Esophagus squamous epithelium (tissue), 5 donors: ENCODE results near the gene CLDN18. TPM values are rescaled to one million over a fixed set of nuclear protein-coding genes. Genes with fewer than 3 reads are reported as not detected.

ENCODE experiments used
- DNase-seq: peaks from one replicate; lab custom pipeline; 2025; lab: John Stamatoyannopoulos, UW
- H3K27ac ChIP-seq, 4 donors: fragments of 200-600 bp; sonication (generic); one replicate each; pipeline ENCODE4 v1.5.1; 2016 to 2019; ENCODE audit warnings: mild to moderate bottlenecking in 1 of 4
- H3K27me3 ChIP-seq, 4 donors: fragments of 200-600 bp; sonication (generic); 1 replicate in 3 of 4; 2 replicates in 1 of 4; pipeline versions ENCODE4 v1.5.1 to v1.6.0; 2017 to 2021; ENCODE audit warnings: antibody characterized with exemption in 1 of 4
- H3K36me3 ChIP-seq, 3 donors: fragments of 200-600 bp; sonication (generic); one replicate each; pipeline ENCODE4 v1.5.1; 2016 to 2019
- H3K4me1 ChIP-seq, 3 donors: fragments of 200-600 bp; sonication (generic); one replicate each; pipeline ENCODE4 v1.5.1; 2017 to 2019
- H3K4me3 ChIP-seq, 4 donors: fragments of 200-600 bp; sonication (generic); 1 replicate in 3 of 4; 2 replicates in 1 of 4; pipeline ENCODE4 v1.5.1; 2016 to 2019; ENCODE audit warnings: mild to moderate bottlenecking in 2 of 4, moderate library complexity in 1 of 4
- H3K9me3 ChIP-seq, 3 donors: fragments of 200-600 bp; sonication (generic); one replicate each; pipeline ENCODE4 v1.5.1; 2016 to 2019
- CTCF ChIP-seq, 6 experiments: fragments of 450-650 bp in 4 of 6; fragments of 200-600 bp in 2 of 6; sonication (generic) in 2 of 6; IDR thresholded peaks; one replicate each; pipeline ENCODE4 v1.5.1; 2016 to 2019; ENCODE audit warnings: antibody characterized with exemption in 6 of 6, mild to moderate bottlenecking in 4 of 6, moderate library complexity in 4 of 6
- POLR2A ChIP-seq, 4 donors: fragments of 450-650 bp; IDR thresholded peaks; one replicate each; pipeline ENCODE4 v1.6.1; 2017; ENCODE audit warnings: antibody characterized with exemption in 4 of 4, mild to moderate bottlenecking in 4 of 4, moderate library complexity in 3 of 4
- WGBS, 2 donors: methylation state at CpG; one replicate each; pipeline ENCODE4 v1.1.5; 2018; 5-methylcytosine and 5-hydroxymethylcytosine counted together
- intact Hi-C: fragments of 100-400 bp; cut with DNase I; formaldehyde crosslinking; loops from one replicate; pipeline ENCODE4 v1.15.0; 2022
- total RNA-seq, 4 donors: library from RNA; depleted of rRNA; stranded (reverse); fragments of >200 nt; gene quantifications; one replicate each; pipeline ENCODE4 v1.1.0, GENCODE V29; 2016
- donor health status: DM: yes; HTN: yes; CAD: no.

Gene CLDN18
- total RNA-seq, 4 donors from 2014 or later = 0.38 TPM; not detected in 3

DNA sequence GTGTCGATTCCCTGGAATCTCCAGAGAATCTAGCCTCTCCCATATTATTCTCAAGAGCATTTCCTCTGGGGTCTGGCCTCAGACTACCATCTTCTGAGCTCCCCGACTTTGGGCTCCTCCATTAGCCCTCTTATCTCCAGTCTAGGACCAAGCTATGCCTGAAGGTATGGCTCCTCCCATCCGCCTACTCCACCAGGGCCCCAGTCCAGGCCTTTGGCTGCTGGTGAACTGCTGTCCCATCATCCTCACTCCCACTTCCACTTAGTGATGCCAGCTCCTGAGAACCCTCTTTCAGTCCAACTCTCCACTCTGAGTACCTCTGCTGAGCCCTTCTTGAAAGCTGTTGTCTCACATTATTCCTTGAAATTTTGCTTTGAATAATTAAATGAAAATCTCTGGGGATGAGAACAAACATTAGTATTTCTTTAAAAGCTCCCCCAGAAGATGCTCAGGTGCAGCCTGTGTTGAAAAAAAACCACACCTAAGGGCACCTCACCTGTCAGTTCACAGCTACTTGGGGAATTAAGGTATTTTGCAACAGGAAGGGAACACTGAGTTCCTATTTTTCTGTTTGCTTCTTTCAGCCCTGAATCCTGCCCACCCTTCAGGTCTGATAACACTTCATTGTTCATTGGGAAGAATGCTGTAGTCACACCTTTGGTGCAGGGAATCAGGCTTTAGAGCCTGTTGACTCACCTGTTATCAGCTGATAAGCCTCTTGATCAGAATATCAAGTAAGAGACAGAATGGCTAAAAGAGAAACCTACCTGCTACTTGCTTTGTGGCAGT, 9.5 kb downstream of the CLDN18 start:
- 74 to 86% methylated on average over 3 of the region's 3 CpGs for WGBS, 2 donors
- Histone ChIP-seq H3K9me3 (no peaks in the 10 kb centered on the region), H3K36me3 (no peaks in the 10 kb centered on the region), H3K27ac (no peak overlapping the region), H3K4me1 (no peaks in the 10 kb centered on the region), H3K27me3 (no peaks in the 10 kb centered on the region), H3K4me3 (no peak overlapping the region)
- TF ChIP-seq CTCF (IDR thresholded peaks at IDR 0.05) (no peak), POLR2A (IDR thresholded peaks at IDR 0.05) (no peak)
- intact Hi-C loops = no loop called here
- DNase-seq = no peak

- H3K27me3 ChIP-seq = no peaks in the 10 kb centered on the region
- no peak overlapping the region for H3K27ac ChIP-seq
- peaks cover 0 to 4% (median 0%) of the 10 kb centered on the region in 3 donors for H3K36me3 ChIP-seq
- DNase-seq = no peak
- 95 to 98% methylated on average over 2 to 4 of the region's 4 CpGs for WGBS, 2 donors
- no peaks in the 10 kb centered on the region for H3K9me3 ChIP-seq
- no peak overlapping the region for H3K4me3 ChIP-seq
- H3K4me1 ChIP-seq = no peaks in the 10 kb centered on the region
- TF ChIP-seq POLR2A (IDR thresholded peaks at IDR 0.05) (no peak), CTCF (IDR thresholded peaks at IDR 0.05) (no peak)
- intact Hi-C loops = no loop called here
Observed at GRCh38 chr3:138023754-138024153, 13.8 kb downstream of the CLDN18 start.

DNA sequence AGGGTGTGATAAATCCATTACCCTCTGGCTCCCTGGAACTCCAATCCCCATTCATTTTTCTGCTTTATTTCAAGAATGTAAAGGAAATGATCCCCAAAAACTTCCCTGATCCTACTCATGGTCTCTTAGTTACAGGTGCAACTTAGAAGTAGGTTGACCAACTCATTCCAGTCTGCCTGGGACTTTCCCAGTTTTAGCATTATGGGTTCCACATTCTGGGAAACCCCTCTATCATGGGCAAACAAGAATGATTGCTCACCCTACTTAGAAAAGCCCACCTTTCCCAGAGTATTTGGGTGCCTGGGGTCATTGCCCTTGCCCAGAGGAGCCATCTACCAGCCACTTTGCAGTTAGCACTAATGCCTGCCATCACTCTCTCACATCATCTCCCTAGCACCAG, 15.6 kb downstream of the CLDN18 start:
- H3K4me3 ChIP-seq = no peak overlapping the region
- H3K4me1 ChIP-seq = no peaks in the 10 kb centered on the region
- no peak overlapping the region for H3K27ac ChIP-seq
- H3K36me3 ChIP-seq = peaks cover 0 to 8% (median 0%) of the 10 kb centered on the region in 3 donors
- intact Hi-C loops = no loop called here
- TF ChIP-seq CTCF (IDR thresholded peaks at IDR 0.05) (no peak), POLR2A (IDR thresholded peaks at IDR 0.05) (no peak)
- H3K27me3 ChIP-seq = no peaks in the 10 kb centered on the region
- H3K9me3 ChIP-seq = no peaks in the 10 kb centered on the region
- no peak for DNase-seq

GRCh38 chr3:138027821-138028220, 17.9 kb downstream of the CLDN18 start:
- no peaks in the 10 kb centered on the region for H3K27me3 ChIP-seq
- whole genome bisulfite sequencing, 2 donors = 86 to 96% methylated on average over 5 of the region's 5 CpGs
- H3K4me3 ChIP-seq = no peak overlapping the region
- no peaks in the 10 kb centered on the region for H3K9me3 ChIP-seq
- no peak overlapping the region for H3K27ac ChIP-seq
- TF ChIP-seq CTCF (IDR thresholded peaks at IDR 0.05) (no peak), POLR2A (IDR thresholded peaks at IDR 0.05) (no peak)
- H3K36me3 ChIP-seq = peaks cover 0 to 18% (median 0%) of the 10 kb centered on the region in 3 donors
- intact Hi-C loops = no loop called here
- no peak for DNase-seq
- H3K4me1 ChIP-seq = no peaks in the 10 kb centered on the region

GRCh38 chr3:138030734-138031280, 20.8 kb downstream of the CLDN18 start:
- Histone ChIP-seq H3K27me3 (no peaks in the 10 kb centered on the region), H3K36me3 (peaks cover 0 to 18% (median 0%) of the 10 kb centered on the region in 3 donors)
- no peak for TF ChIP-seq CTCF (IDR thresholded peaks at IDR 0.05)
- TF ChIP-seq POLR2A (IDR thresholded peaks at IDR 0.05) = no peak

More at GRCh38 chr3:138030734-138031280, 20.8 kb downstream of the CLDN18 start:
- H3K9me3 ChIP-seq = no peaks in the 10 kb centered on the region
- intact Hi-C loops = no loop called here
- H3K4me3 ChIP-seq = no peak overlapping the region
- no peaks in the 10 kb centered on the region for H3K4me1 ChIP-seq
- H3K27ac ChIP-seq = no peak overlapping the region
- no peak for DNase-seq
- 76 to 83% methylated on average over 10 to 11 of the region's 11 CpGs for WGBS, 2 donors
